Ureter (tissue), 1 donor: ENCODE data around the gene ZNF646. TPM values are rescaled to one million over a fixed set of nuclear protein-coding genes. Genes with fewer than 3 reads are reported as not detected.
A peak's percentile ranks its signal among the peaks of the same experiment; 100 is the strongest.
"Not testable (repeated sequence)": the region's sequence is repeated elsewhere in the genome, so short reads cannot be mapped to it uniquely, and the experiment has no call there.

ENCODE experiments used
- DNase-seq: peaks from one replicate; pipeline ENCODE4 v3.0.0-alpha.2; 2020; ENCODE audit warnings: low spot score
- total RNA-seq: library from RNA; stranded (reverse); gene quantifications from one replicate; pipeline ENCODE4 v1.2.4, GENCODE V29; 2023
- donor health status: DM: yes; HTN: yes; CAD: no.

Gene ZNF646
- total RNA-seq, 1 donor from 2014 or later, result 18.3 TPM

GRCh38 chr16:31083981-31084380 is 9.8 kb downstream of the ZNF646 start:
- no peak for DNase-seq

GRCh38 chr16:31084584-31085302 is 10.5 kb downstream of the ZNF646 start:
- DNase-seq, result no peak

- DNase-seq, result no peak
Observed at GRCh38 chr16:31085411-31085810, 11.2 kb downstream of the ZNF646 start.

- DNase-seq, result no peak
Observed at GRCh38 chr16:31085873-31086628, 11.8 kb downstream of the ZNF646 start.

GRCh38 chr16:31086629-31086906 is 12.3 kb downstream of the ZNF646 start:
- no peak for DNase-seq

- no peak for DNase-seq
Observed at GRCh38 chr16:31087481-31087880, 13.3 kb downstream of the ZNF646 start.

GRCh38 chr16:31087971-31088370 is 13.7 kb downstream of the ZNF646 start:
- no peak for DNase-seq

GRCh38 chr16:31088459-31089183 is 14.4 kb downstream of the ZNF646 start, which contains the start of gene PRSS53:
TSS of gene PRSS53 (minus strand) at chr16:31088943. CDS start at chr16:31088809, 134 bp downstream.
- no peak for DNase-seq

GRCh38 chr16:31089199-31089598 is 15.0 kb downstream of the ZNF646 start:
- no peak for DNase-seq

GRCh38 chr16:31090540-31090939 is 16.3 kb downstream of the ZNF646 start:
- DNase-seq, result no peak

GRCh38 chr16:31092330-31092729 is 18.1 kb downstream of the ZNF646 start:
- no peak for DNase-seq

GRCh38 chr16:31093132-31093703 is 19.0 kb downstream of the ZNF646 start:
- no peak for DNase-seq

GRCh38 chr16:31094088-31094423 is 19.8 kb downstream of the ZNF646 start:
- no peak for DNase-seq

- DNase-seq, result peak; percentile 94
Observed at GRCh38 chr16:31094424-31095120, 20.4 kb downstream of the ZNF646 start, which contains the start of gene VKORC1. TSS of gene VKORC1 (minus strand) at chr16:31094797. CDS start at chr16:31094729, 68 bp downstream.

GRCh38 chr16:31099860-31100638 is 25.8 kb downstream of the ZNF646 start:
- DNase-seq, result no peak

- DNase-seq, result not testable (repeated sequence)
Observed at GRCh38 chr16:31100876-31101641, 26.8 kb downstream of the ZNF646 start.

GRCh38 chr16:31105677-31106213 is 31.5 kb downstream of the ZNF646 start:
- DNase-seq, result peak; percentile 83

- no peak for DNase-seq
Observed at GRCh38 chr16:31106509-31107464, 32.6 kb downstream of the ZNF646 start.

- no peak for DNase-seq
Observed at GRCh38 chr16:31107465-31107867, 33.2 kb downstream of the ZNF646 start.
